B cell (primary cell): ENCODE results near the gene GMEB2. TPM values are rescaled to one million over a fixed set of nuclear protein-coding genes. Genes with fewer than 3 reads are reported as not detected.

Source experiments
- ATAC-seq: fragments of 200-7000 bp; cut with Tn5 transposase; one replicate; pipeline ENCODE4 v1.10.0; 2021; ENCODE audit warnings: low read depth, mild to moderate bottlenecking, moderate number of reproducible peaks, moderate library complexity
- CTCF ChIA-PET: fragments of 350-600 bp; sonication (Branson Sonifier 250); formaldehyde crosslinking; loops from one replicate; lab custom pipeline; 2021; ENCODE audit warnings: antibody characterized with exemption, inconsistent platforms; lab: Charles Lee
- POLR2A ChIA-PET: fragments of 350-600 bp; sonication (Branson Sonifier 250); formaldehyde crosslinking; loops from one replicate; lab custom pipeline; 2021; ENCODE audit warnings: antibody characterized with exemption; lab: Charles Lee
- DNase-seq: peaks from one replicate; pipeline ENCODE4 v3.0.0; 2013
- H2AFZ ChIP-seq: 2 replicates; pipeline ENCODE4 v1.6.1; 2012; ENCODE audit warnings: mild to moderate bottlenecking, low read depth, low read length; ENCODE audit not compliant: insufficient read depth, poor library complexity, severe bottlenecking
- H3K27ac ChIP-seq, 2 donors: 1 replicate in 1 of 2; 2 replicates in 1 of 2; pipeline ENCODE4 v1.5.1; 2012 to 2013; ENCODE audit warnings: low read length in 2 of 2, mild to moderate bottlenecking in 2 of 2, moderate library complexity in 1 of 2
- H3K27me3 ChIP-seq, 4 experiments: fragments of 200-600 bp in 1 of 4; sonication (generic) in 1 of 4; replicated peaks in 1 of 4; 1 replicate in 2 of 4; 2 replicates in 2 of 4; pipeline versions ENCODE4 v1.6.1 to v1.7.0; 2013 to 2016; ENCODE audit warnings: low read length in 3 of 4, mild to moderate bottlenecking in 2 of 4, mixed read lengths in 1 of 4, moderate library complexity in 1 of 4; ENCODE audit not compliant: insufficient read depth in 4 of 4, control insufficient read depth in 3 of 4; ENCODE audit errors: control extremely low read depth in 1 of 4
- H3K36me3 ChIP-seq, 2 experiments: replicated peaks in 1 of 2; 1 replicate in 1 of 2; 2 replicates in 1 of 2; pipeline versions ENCODE4 v1.6.1 to v1.7.1; 2013; ENCODE audit warnings: low read length in 1 of 2; ENCODE audit not compliant: insufficient read depth in 2 of 2, control insufficient read depth in 1 of 2; ENCODE audit errors: control extremely low read depth in 1 of 2, extremely low read depth in 1 of 2
- H3K4me1 ChIP-seq, 2 donors: fragments of 200-600 bp in 1 of 2; sonication (generic) in 1 of 2; 1 replicate in 1 of 2; 2 replicates in 1 of 2; pipeline versions ENCODE4 v1.5.1 to v1.6.1; 2013 to 2017; ENCODE audit warnings: low read length in 2 of 2; ENCODE audit not compliant: control insufficient read depth in 2 of 2, insufficient read depth in 2 of 2
- H3K4me2 ChIP-seq: replicated peaks from 2 replicates; pipeline ENCODE3; 2012; ENCODE audit warnings: mild to moderate bottlenecking, low read depth, low read length; ENCODE audit not compliant: poor library complexity, severe bottlenecking
- H3K4me3 ChIP-seq, 5 experiments: fragments of 200-600 bp in 1 of 5; sonication (generic) in 1 of 5; 1 replicate in 3 of 5; 2 replicates in 2 of 5; pipeline versions ENCODE4 v1.5.1 to v1.7.0; 2011 to 2016; ENCODE audit warnings: low read length in 4 of 5, mild to moderate bottlenecking in 4 of 5, low read depth in 2 of 5, control low read depth in 1 of 5, moderate library complexity in 1 of 5; ENCODE audit not compliant: insufficient read depth in 1 of 5; ENCODE audit errors: control extremely low read depth in 1 of 5, extremely low read depth in 1 of 5
- H3K79me2 ChIP-seq: fragments of 200-600 bp; sonication (generic); one replicate; pipeline ENCODE4 v1.6.0; 2016; ENCODE audit warnings: low read length; ENCODE audit not compliant: control insufficient read depth, insufficient read depth
- H3K9ac ChIP-seq: fragments of 200-600 bp; sonication (generic); 2 replicates; pipeline ENCODE4 v1.6.1; 2017; ENCODE audit warnings: mild to moderate bottlenecking, low read length, moderate library complexity
- H3K9me3 ChIP-seq, 3 donors: one replicate each; pipeline versions ENCODE4 v1.6.1 to v1.7.1; 2013; ENCODE audit warnings: low read length in 2 of 3; ENCODE audit not compliant: control insufficient read depth in 2 of 3, insufficient read depth in 1 of 3; ENCODE audit errors: control extremely low read depth in 1 of 3
- H4K20me1 ChIP-seq: 2 replicates; pipeline ENCODE4 v1.6.0; 2012; ENCODE audit warnings: mild to moderate bottlenecking, low read length; ENCODE audit not compliant: insufficient read depth, control insufficient read depth, poor library complexity, severe bottlenecking
- H3K27ac Mint-ChIP-seq: one replicate; pipeline ENCODE4 v1.8.0; 2021; ENCODE audit warnings: mixed read lengths
- H3K27me3 Mint-ChIP-seq: one replicate; pipeline ENCODE4 v1.8.0; 2021; ENCODE audit warnings: mixed read lengths
- H3K4me1 Mint-ChIP-seq: one replicate; pipeline ENCODE4 v1.8.0; 2021; ENCODE audit warnings: mixed read lengths
- H3K4me3 Mint-ChIP-seq: one replicate; pipeline ENCODE4 v1.8.0; 2021; ENCODE audit warnings: mixed read lengths
- H3K9me3 Mint-ChIP-seq: one replicate; pipeline ENCODE4 v1.8.0; 2022; ENCODE audit warnings: mixed read lengths; ENCODE audit not compliant: insufficient read depth
- CTCF ChIP-seq: fragments of 200-600 bp; IDR thresholded peaks from one replicate; pipeline ENCODE4 v1.8.0; 2022; ENCODE audit warnings: antibody characterized with exemption, mild to moderate bottlenecking
- EZH2 ChIP-seq: IDR thresholded peaks from 2 replicates; pipeline ENCODE4 v1.6.1; 2012; ENCODE audit warnings: borderline replicate concordance, low read depth, mild to moderate bottlenecking, moderate library complexity, low read length; ENCODE audit not compliant: insufficient read depth, poor library complexity, severe bottlenecking
- WGBS: methylation state at CpG from one replicate; pipeline ENCODE4 v1.1.5; 2013; ENCODE audit warnings: missing lambda C conversion rate; ENCODE audit not compliant: insufficient coverage; 5-methylcytosine and 5-hydroxymethylcytosine counted together
- intact Hi-C: fragments of 100-400 bp; cut with micrococcal nuclease; formaldehyde crosslinking; loops from one replicate; pipeline ENCODE4 v1.10.0; 2022
- polyA plus RNA-seq: library from polyadenylated mRNA; depleted of rRNA; stranded (reverse); fragments of >200 nt; gene quantifications from 2 replicates; pipeline ENCODE4 v1.2.3, GENCODE V29; 2012
- total RNA-seq, 2 donors: library from RNA; stranded (reverse); fragments of 120-200 nt in 1 of 2; gene quantifications; 1 replicate in 1 of 2; 2 replicates in 1 of 2; pipeline versions ENCODE4 v1.2.3 to v1.2.4, GENCODE V29; 2013 to 2022

The GMEB2 gene
- total and polyA plus RNA-seq, 2 donors (not counting 1 experiment from before 2014, with no cell fraction given), result 17.7 to 24.5 TPM

GRCh38 chr20:63659370-63659769 lies 32.5 kb upstream of the GMEB2 start:
- no peaks in the 10 kb centered on the region for H3K27me3 Mint-ChIP-seq
- Histone ChIP-seq H2AFZ (no peak overlapping the region), H3K9me3 (peaks cover 0 to under 1% (median 0%) of the 10 kb centered on the region in 3 donors), H3K79me2 (peaks cover 11% of the 10 kb centered on the region), H3K4me1 (peaks cover 12 to 25% of the 10 kb centered on the region in 2 donors), H4K20me1 (no peaks in the 10 kb centered on the region), H3K9ac (no peak overlapping the region), H3K27me3 (peaks cover 0 to 19% (median 6%) of the 10 kb centered on the region in 4 experiments), H3K4me3 (no peak overlapping the region), H3K36me3 (peaks cover 0 to 15% of the 10 kb centered on the region in 2 experiments), H3K27ac (no peak overlapping the region), H3K4me2 (peak overlapping the region; percentile 95)
- ChIA-PET POLR2A (interaction anchor here (1.6 kb wide), 1 partner anchor 321 kb away, joined by 4 read pairs; the partner anchor contains the start of gene PRPF6), CTCF (interaction anchor here (2.4 kb wide), 1 partner anchor 121 kb away, joined by 17 read pairs; the partner anchor contains the start of gene PTK6)
- H3K4me1 Mint-ChIP-seq, result peaks cover 16% of the 10 kb centered on the region
- DNase-seq, result no peak
- H3K27ac Mint-ChIP-seq, result no peak overlapping the region
- no peaks in the 10 kb centered on the region for H3K9me3 Mint-ChIP-seq
- intact Hi-C loops, result loop anchor here (2.0 to 5.0 kb wide), 2 partner anchors 77 to 403 kb away; partner anchors contain the start of genes LIME1 and TCEA2
- WGBS, result 78% methylated on average over 8 of the region's 13 CpGs
- no peak for TF ChIP-seq EZH2
- TF ChIP-seq CTCF, result no peak
- no peak for ATAC-seq
- H3K4me3 Mint-ChIP-seq, result peak overlapping the region; percentile 98

GRCh38 chr20:63658749-63659187 lies 31.9 kb upstream of the GMEB2 start:
- Histone ChIP-seq H3K4me2 (peak overlapping the region; percentile 95), H2AFZ (peak overlapping the region; percentile 100), H3K9me3 (peaks cover 0 to 4% (median 0%) of the 10 kb centered on the region in 3 donors), H3K79me2 (peaks cover 10% of the 10 kb centered on the region), H3K4me1 (peaks cover 17 to 31% of the 10 kb centered on the region in 2 donors), H3K27ac (peak overlapping the region in 1 of 2 donors; percentile 47), H3K4me3 (peak overlapping the region; percentile 51 to 94 (median 84)), H3K9ac (peak overlapping the region; percentile 81), H4K20me1 (no peaks in the 10 kb centered on the region), H3K27me3 (peaks cover 0 to 25% (median 8%) of the 10 kb centered on the region in 4 experiments), H3K36me3 (peaks cover 0 to 15% of the 10 kb centered on the region in 2 experiments)
- DNase-seq (no peak), ATAC-seq (no peak)
- 4% methylated on average over 25 of the region's 25 CpGs for WGBS
- no peaks in the 10 kb centered on the region for H3K9me3 Mint-ChIP-seq
- peak overlapping the region; percentile 98 for H3K4me3 Mint-ChIP-seq
- H3K4me1 Mint-ChIP-seq, result peaks cover 20% of the 10 kb centered on the region
- intact Hi-C loops, result loop anchor here (1.0 to 5.0 kb wide), 8 partner anchors 16 to 404 kb away; partner anchors contain the start of genes ARFRP1, GMEB2, LIME1 and PPDPF
- TF ChIP-seq CTCF (no peak), EZH2 (no peak)
- ChIA-PET CTCF (interaction anchor here (1.0 to 2.4 kb wide), 9 partner anchors 17 to 315 kb away, joined by 3 to 17 read pairs (median 3); partner anchors contain the start of genes ARFRP1, GMEB2, PTK6 and ZGPAT), POLR2A (interaction anchor here (0.6 to 2.1 kb wide), 12 partner anchors 15 to 419 kb away, joined by 3 to 19 read pairs (median 4); partner anchors contain the start of genes ARFRP1, GMEB2, PRPF6 and PTK6)
- H3K27ac Mint-ChIP-seq, result peak overlapping the region; percentile 96
- H3K27me3 Mint-ChIP-seq, result no peaks in the 10 kb centered on the region
